Medulla oblongata (tissue), 1 donor: ENCODE data around the gene TRNAU1AP.
"Not testable (repeated sequence)": the region's sequence is repeated elsewhere in the genome, so short reads cannot be mapped to it uniquely, and the experiment has no call there.

ENCODE experiments used
- DNase-seq: peaks from one replicate; pipeline ENCODE4 v3.0.0-alpha.2; 2015; ENCODE audit errors: extremely low spot score

TRNAU1AP gene

GRCh38 chr1:28521502-28522164 is 31.3 kb upstream of the TRNAU1AP start:
- DNase-seq: no peak

- not testable (repeated sequence) for DNase-seq
Observed at GRCh38 chr1:28522537-28522936, 30.3 kb upstream of the TRNAU1AP start.

- DNase-seq: not testable (repeated sequence)
Observed at GRCh38 chr1:28525002-28525642, 27.8 kb upstream of the TRNAU1AP start.

GRCh38 chr1:28526886-28527285 is 26.0 kb upstream of the TRNAU1AP start:
- DNase-seq: no peak

GRCh38 chr1:28530456-28530855 is 22.4 kb upstream of the TRNAU1AP start:
- DNase-seq: no peak

- no peak for DNase-seq
Observed at GRCh38 chr1:28534671-28535070, 18.2 kb upstream of the TRNAU1AP start.

- no peak for DNase-seq
Observed at GRCh38 chr1:28535180-28535579, 17.7 kb upstream of the TRNAU1AP start.

GRCh38 chr1:28537457-28538199 is 15.3 kb upstream of the TRNAU1AP start:
- peak; percentile 53 for DNase-seq

- DNase-seq: peak; percentile 2
Observed at GRCh38 chr1:28538286-28538685, 14.6 kb upstream of the TRNAU1AP start.

GRCh38 chr1:28540651-28541050 is 12.2 kb upstream of the TRNAU1AP start:
- DNase-seq: no peak

- not testable (repeated sequence) for DNase-seq
Observed at GRCh38 chr1:28541414-28542015, 11.4 kb upstream of the TRNAU1AP start.

- DNase-seq: no peak
Observed at GRCh38 chr1:28545246-28545628, 7.6 kb upstream of the TRNAU1AP start.

GRCh38 chr1:28548318-28548717 is 4.6 kb upstream of the TRNAU1AP start:
- no peak for DNase-seq

- DNase-seq: no peak
Observed at GRCh38 chr1:28551381-28551780, 1.5 kb upstream of the TRNAU1AP start.

GRCh38 chr1:28560886-28561285 is 8.0 kb downstream of the TRNAU1AP start:
- no peak for DNase-seq

GRCh38 chr1:28564310-28564709 is 11.4 kb downstream of the TRNAU1AP start:
- DNase-seq: no peak

- DNase-seq: no peak
Observed at GRCh38 chr1:28565040-28565439, 12.2 kb downstream of the TRNAU1AP start.

- DNase-seq: no peak
Observed at GRCh38 chr1:28565726-28566125, 12.8 kb downstream of the TRNAU1AP start.

GRCh38 chr1:28566931-28567330 is 14.0 kb downstream of the TRNAU1AP start:
- no peak for DNase-seq

- DNase-seq: no peak
Observed at GRCh38 chr1:28571911-28572310, 19.0 kb downstream of the TRNAU1AP start.

GRCh38 chr1:28572891-28573290 is 20.0 kb downstream of the TRNAU1AP start:
- not testable (repeated sequence) for DNase-seq

GRCh38 chr1:28573564-28573963 is 20.7 kb downstream of the TRNAU1AP start:
- DNase-seq: no peak
